HG03342 (cell line): ENCODE results near the gene C19orf18.

Source experiments
- ATAC-seq: cut with Tn5 transposase; IDR thresholded peaks from one replicate; pipeline ENCODE4 v1.9.1; 2021; ENCODE audit warnings: mild to moderate bottlenecking, moderate library complexity; ENCODE audit not compliant: unreplicated experiment

C19orf18 gene

GRCh38 chr19:57949296-57949695 lies 25.0 kb downstream of the C19orf18 start:
- ATAC-seq, result no peak

GRCh38 chr19:57947419-57948134 lies 26.8 kb downstream of the C19orf18 start, which contains the start of gene ZNF256:
TSS of gene ZNF256 (minus strand) at chr19:57947706. CDS start at chr19:57947474, 232 bp downstream.
- peak; percentile 92 for ATAC-seq

GRCh38 chr19:57947088-57947418 lies 27.3 kb downstream of the C19orf18 start:
- ATAC-seq, result no peak

GRCh38 chr19:57946316-57946715 lies 28.0 kb downstream of the C19orf18 start:
- no peak for ATAC-seq

- ATAC-seq, result no peak
Observed at GRCh38 chr19:57941593-57941992, 32.7 kb downstream of the C19orf18 start.

- ATAC-seq, result no peak
Observed at GRCh38 chr19:57935731-57936130, 38.6 kb downstream of the C19orf18 start.

- no peak for ATAC-seq
Observed at GRCh38 chr19:57934820-57935665, 39.3 kb downstream of the C19orf18 start, which contains the start of gene ZNF418. TSS of gene ZNF418 (minus strand) at chr19:57935402. CDS start at chr19:57933822, 1,580 bp downstream.

GRCh38 chr19:57927587-57927986 lies 46.7 kb downstream of the C19orf18 start:
- no peak for ATAC-seq

GRCh38 chr19:57916168-57916995 lies 58.0 kb downstream of the C19orf18 start, which contains the start of gene ZNF417:
TSS of gene ZNF417 (minus strand) at chr19:57916592. CDS start at chr19:57916411, 181 bp downstream.
- ATAC-seq, result peak; percentile 98

- no peak for ATAC-seq
Observed at GRCh38 chr19:57914531-57914930, 59.8 kb downstream of the C19orf18 start.
